Measurements from ENCODE around the gene CISD3.

The CISD3 gene

GRCh38 chr17:38735161-38735997 lies 5.2 kb downstream of the CISD3 start:
- H3K4me3 ChIP-seq (ENCODE audit: insufficient read length, low read depth): no peak overlapping the region
- no peaks in the 10 kb centered on the region for H3K9me3 ChIP-seq (ENCODE audit: insufficient read depth, low read length)
- peak overlapping the region; percentile 3 for H3K9ac ChIP-seq (ENCODE audit: insufficient read length, low read depth)
- peaks cover 21% of the 10 kb centered on the region for H3K4me1 ChIP-seq (ENCODE audit: insufficient read depth, insufficient read length)
- H3K27me3 ChIP-seq (ENCODE audit: insufficient read depth, insufficient read length): no peaks in the 10 kb centered on the region
- no peak for TF ChIP-seq YY1 (IDR thresholded peaks at IDR 0.05; ENCODE audit: insufficient read depth, insufficient read length)
- no peak for TF ChIP-seq ZNF274 (IDR thresholded peaks at IDR 0.05; ENCODE audit: low read depth, low read length)
- TF ChIP-seq SUZ12 (IDR thresholded peaks at IDR 0.05; ENCODE audit: extremely low read depth, insufficient read depth, insufficient read length): no peak
- H3K36me3 ChIP-seq (ENCODE audit: insufficient read depth, insufficient read length, low read length): peaks cover 83% of the 10 kb centered on the region
- DNase-seq (ENCODE audit: low read depth, low spot score): no peak

- TF ChIP-seq ZNF274 (IDR thresholded peaks at IDR 0.05; ENCODE audit: low read depth, low read length): no peak
- TF ChIP-seq SUZ12 (IDR thresholded peaks at IDR 0.05; ENCODE audit: extremely low read depth, insufficient read depth, insufficient read length): no peak
- TF ChIP-seq YY1 (IDR thresholded peaks at IDR 0.05; ENCODE audit: insufficient read depth, insufficient read length): no peak
- Histone ChIP-seq H3K36me3 (ENCODE audit: insufficient read depth, insufficient read length, low read length) (peaks cover 78% of the 10 kb centered on the region), H3K4me3 (ENCODE audit: insufficient read length, low read depth) (no peak overlapping the region), H3K27me3 (ENCODE audit: insufficient read depth, insufficient read length) (no peaks in the 10 kb centered on the region), H3K4me1 (ENCODE audit: insufficient read depth, insufficient read length) (peaks cover 25% of the 10 kb centered on the region), H3K9ac (ENCODE audit: insufficient read length, low read depth) (no peak overlapping the region), H3K9me3 (ENCODE audit: insufficient read depth, low read length) (no peaks in the 10 kb centered on the region)
- DNase-seq (ENCODE audit: low read depth, low spot score): no peak
Observed at GRCh38 chr17:38738007-38738662, 8.0 kb downstream of the CISD3 start.

GRCh38 chr17:38738686-38739085 lies 8.5 kb downstream of the CISD3 start:
- no peaks in the 10 kb centered on the region for H3K9me3 ChIP-seq (ENCODE audit: insufficient read depth, low read length)
- no peak overlapping the region for H3K4me3 ChIP-seq (ENCODE audit: insufficient read length, low read depth)
- DNase-seq (ENCODE audit: low read depth, low spot score): no peak
- H3K27me3 ChIP-seq (ENCODE audit: insufficient read depth, insufficient read length): no peaks in the 10 kb centered on the region
- peaks cover 30% of the 10 kb centered on the region for H3K4me1 ChIP-seq (ENCODE audit: insufficient read depth, insufficient read length)
- no peak for TF ChIP-seq YY1 (IDR thresholded peaks at IDR 0.05; ENCODE audit: insufficient read depth, insufficient read length)
- TF ChIP-seq ZNF274 (IDR thresholded peaks at IDR 0.05; ENCODE audit: low read depth, low read length): no peak
- TF ChIP-seq SUZ12 (IDR thresholded peaks at IDR 0.05; ENCODE audit: extremely low read depth, insufficient read depth, insufficient read length): no peak
- H3K9ac ChIP-seq (ENCODE audit: insufficient read length, low read depth): no peak overlapping the region
- H3K36me3 ChIP-seq (ENCODE audit: insufficient read depth, insufficient read length, low read length): peaks cover 73% of the 10 kb centered on the region

GRCh38 chr17:38739305-38739704 lies 9.2 kb downstream of the CISD3 start:
- Histone ChIP-seq H3K4me1 (ENCODE audit: insufficient read depth, insufficient read length) (peaks cover 30% of the 10 kb centered on the region), H3K36me3 (ENCODE audit: insufficient read depth, insufficient read length, low read length) (peaks cover 67% of the 10 kb centered on the region)

GRCh38 chr17:38740044-38740443 lies 9.9 kb downstream of the CISD3 start:
- Histone ChIP-seq H3K27me3 (ENCODE audit: insufficient read depth, insufficient read length) (no peaks in the 10 kb centered on the region), H3K4me3 (ENCODE audit: insufficient read length, low read depth) (no peak overlapping the region), H3K36me3 (ENCODE audit: insufficient read depth, insufficient read length, low read length) (peaks cover 63% of the 10 kb centered on the region), H3K4me1 (ENCODE audit: insufficient read depth, insufficient read length) (peaks cover 28% of the 10 kb centered on the region), H3K9me3 (ENCODE audit: insufficient read depth, low read length) (no peaks in the 10 kb centered on the region), H3K9ac (ENCODE audit: insufficient read length, low read depth) (no peak overlapping the region)
- no peak for TF ChIP-seq YY1 (IDR thresholded peaks at IDR 0.05; ENCODE audit: insufficient read depth, insufficient read length)
- TF ChIP-seq SUZ12 (IDR thresholded peaks at IDR 0.05; ENCODE audit: extremely low read depth, insufficient read depth, insufficient read length): no peak
- TF ChIP-seq ZNF274 (IDR thresholded peaks at IDR 0.05; ENCODE audit: low read depth, low read length): no peak
- DNase-seq (ENCODE audit: low read depth, low spot score): no peak

More at GRCh38 chr17:38739305-38739704, 9.2 kb downstream of the CISD3 start:
- Histone ChIP-seq H3K9ac (ENCODE audit: insufficient read length, low read depth) (no peak overlapping the region), H3K27me3 (ENCODE audit: insufficient read depth, insufficient read length) (no peaks in the 10 kb centered on the region), H3K9me3 (ENCODE audit: insufficient read depth, low read length) (no peaks in the 10 kb centered on the region), H3K4me3 (ENCODE audit: insufficient read length, low read depth) (no peak overlapping the region)
- TF ChIP-seq ZNF274 (IDR thresholded peaks at IDR 0.05; ENCODE audit: low read depth, low read length): no peak
- TF ChIP-seq YY1 (IDR thresholded peaks at IDR 0.05; ENCODE audit: insufficient read depth, insufficient read length): no peak
- no peak for DNase-seq (ENCODE audit: low read depth, low spot score)

GRCh38 chr17:38740806-38741205 lies 10.7 kb downstream of the CISD3 start:
- TF ChIP-seq SUZ12 (IDR thresholded peaks at IDR 0.05; ENCODE audit: extremely low read depth, insufficient read depth, insufficient read length) (no peak), ZNF274 (IDR thresholded peaks at IDR 0.05; ENCODE audit: low read depth, low read length) (no peak), YY1 (IDR thresholded peaks at IDR 0.05; ENCODE audit: insufficient read depth, insufficient read length) (no peak)
- Histone ChIP-seq H3K9me3 (ENCODE audit: insufficient read depth, low read length) (no peaks in the 10 kb centered on the region), H3K4me1 (ENCODE audit: insufficient read depth, insufficient read length) (peaks cover 23% of the 10 kb centered on the region), H3K9ac (ENCODE audit: insufficient read length, low read depth) (no peak overlapping the region), H3K27me3 (ENCODE audit: insufficient read depth, insufficient read length) (no peaks in the 10 kb centered on the region), H3K36me3 (ENCODE audit: insufficient read depth, insufficient read length, low read length) (peaks cover 60% of the 10 kb centered on the region), H3K4me3 (ENCODE audit: insufficient read length, low read depth) (no peak overlapping the region)
- DNase-seq (ENCODE audit: low read depth, low spot score): no peak

- H3K9ac ChIP-seq (ENCODE audit: insufficient read length, low read depth): peak overlapping the region; percentile 47
- DNase-seq (ENCODE audit: low read depth, low spot score): no peak
- H3K36me3 ChIP-seq (ENCODE audit: insufficient read depth, insufficient read length, low read length): peaks cover 60% of the 10 kb centered on the region
- TF ChIP-seq ZNF274 (IDR thresholded peaks at IDR 0.05; ENCODE audit: low read depth, low read length) (no peak), YY1 (IDR thresholded peaks at IDR 0.05; ENCODE audit: insufficient read depth, insufficient read length) (no peak), SUZ12 (IDR thresholded peaks at IDR 0.05; ENCODE audit: extremely low read depth, insufficient read depth, insufficient read length) (no peak)
- H3K27me3 ChIP-seq (ENCODE audit: insufficient read depth, insufficient read length): no peaks in the 10 kb centered on the region
- no peaks in the 10 kb centered on the region for H3K9me3 ChIP-seq (ENCODE audit: insufficient read depth, low read length)
- peaks cover 29% of the 10 kb centered on the region for H3K4me1 ChIP-seq (ENCODE audit: insufficient read depth, insufficient read length)
- H3K4me3 ChIP-seq (ENCODE audit: insufficient read length, low read depth): no peak overlapping the region
Observed at GRCh38 chr17:38741461-38741860, 11.3 kb downstream of the CISD3 start.

Data from NT2/D1 (cell line).